K562 (cell line): ENCODE data around the gene KAZN. TPM values are rescaled to one million over a fixed set of nuclear protein-coding genes. Genes with fewer than 3 reads are reported as not detected.
A peak's percentile ranks its signal among the peaks of the same experiment; 100 is the strongest.

ENCODE experiments used
- ATAC-seq: fragments of 200-7000 bp; cut with Tn5 transposase; 3 replicates; pipeline ENCODE4 v1.9.1; 2020; ENCODE audit warnings: moderate library complexity
- BruUV-seq: library from RNA; stranded (reverse); fragments of 400-500 nt; replicated peaks from 2 replicates; lab custom pipeline; 2021; lab: Mats Ljungman, UMichigan
- CTCF ChIA-PET: fragments of 300-600 bp; formaldehyde crosslinking; extraction: SDS; loops from one replicate; lab custom pipeline; 2021; ENCODE audit warnings: low intra/inter-chr PET ratio; lab: Yijun Ruan, JAX
- POLR2A ChIA-PET: fragments of 300-600, 350-650 bp; sonication (Branson Sonifier 250); formaldehyde crosslinking; extraction: SDS; loops from one replicate; lab custom pipeline; 2021; ENCODE audit warnings: antibody characterized with exemption, inconsistent platforms; lab: Yijun Ruan, JAX
- DNase-seq, 4 experiments: peaks; one replicate each; pipeline versions ENCODE4 v3.0.0 to v3.0.0-alpha.2; 2011 to 2018; ENCODE audit warnings: low spot score in 3 of 4, mixed read lengths in 3 of 4; ENCODE audit errors: extremely low read depth in 1 of 4
- FAIRE-seq: peaks from 2 replicates; lab custom pipeline; 2011; peaks lifted over from hg19 to GRCh38; lab: Jason Lieb, UNC
- H2AFZ ChIP-seq: 2 replicates; pipeline ENCODE4 v1.6.0; 2011; ENCODE audit warnings: low read depth, low read length, control low read depth, inconsistent platforms
- H3K27ac ChIP-seq: fragments of 200-600 bp; 3 replicates; pipeline ENCODE4 v1.8.0; 2011; ENCODE audit warnings: low read depth, mild to moderate bottlenecking, control low read depth, inconsistent platforms, low read length, moderate library complexity, mixed read lengths; ENCODE audit errors: extremely low read depth
- H3K27me3 ChIP-seq, 2 experiments: fragments of 300-600 bp in 1 of 2; 2 replicates in 1 of 2; 3 replicates in 1 of 2; pipeline versions ENCODE4 v1.6.0 to v1.8.0; 2011; ENCODE audit warnings: inconsistent platforms in 2 of 2, low read length in 2 of 2, mild to moderate bottlenecking in 1 of 2, mixed read lengths in 1 of 2, moderate library complexity in 1 of 2; ENCODE audit not compliant: control insufficient read depth in 2 of 2, insufficient read depth in 2 of 2
- H3K36me3 ChIP-seq: fragments of 300-600 bp; 3 replicates; pipeline ENCODE4 v1.8.0; 2011; ENCODE audit warnings: mild to moderate bottlenecking, low read length, inconsistent platforms; ENCODE audit not compliant: control insufficient read depth, insufficient read depth
- H3K4me1 ChIP-seq, 2 experiments: fragments of 200-600 bp in 1 of 2; replicated peaks in 1 of 2; 2 replicates in 1 of 2; 3 replicates in 1 of 2; pipeline versions ENCODE4 v1.5.1 to v1.8.0; 2011; ENCODE audit warnings: inconsistent platforms in 2 of 2, low read length in 2 of 2, mild to moderate bottlenecking in 1 of 2, mixed read lengths in 1 of 2, moderate library complexity in 1 of 2; ENCODE audit not compliant: control insufficient read depth in 2 of 2, insufficient read depth in 2 of 2
- H3K4me2 ChIP-seq: 2 replicates; pipeline ENCODE4 v1.6.1; 2011; ENCODE audit warnings: low read length, control low read depth, inconsistent platforms, mixed read lengths; ENCODE audit not compliant: insufficient read depth
- H3K4me3 ChIP-seq: fragments of 200-600 bp; sonication (generic), shearing (Covaris generic); 2 replicates; pipeline ENCODE4 v1.5.1; 2016; ENCODE audit warnings: control low read depth, inconsistent platforms
- H3K79me2 ChIP-seq: fragments of 200-600 bp; 3 replicates; pipeline ENCODE4 v1.8.0; 2011; ENCODE audit warnings: low read length, inconsistent platforms; ENCODE audit not compliant: control insufficient read depth, insufficient read depth
- H3K9ac ChIP-seq, 2 experiments: 2 replicates each; pipeline versions ENCODE4 v1.6.0 to v1.6.1; 2011; ENCODE audit warnings: low read depth in 2 of 2, low read length in 2 of 2, control low read depth in 1 of 2, inconsistent platforms in 1 of 2, mild to moderate bottlenecking in 1 of 2, mixed read lengths in 1 of 2; ENCODE audit not compliant: insufficient read depth in 1 of 2
- H3K9me1 ChIP-seq: one replicate; pipeline ENCODE4 v1.6.0; 2011; ENCODE audit warnings: inconsistent platforms, mild to moderate bottlenecking, low read length, moderate library complexity; ENCODE audit not compliant: control insufficient read depth, insufficient read depth
- H3K9me3 ChIP-seq: replicated peaks from 2 replicates; pipeline ENCODE4 v1.5.1; 2011; ENCODE audit warnings: low read depth, low read length, inconsistent platforms; ENCODE audit not compliant: control insufficient read depth, insufficient read depth
- H4K20me1 ChIP-seq: replicated peaks from 2 replicates; pipeline ENCODE4 v1.6.1; 2011; ENCODE audit warnings: low read length, inconsistent platforms, mixed read lengths; ENCODE audit not compliant: control insufficient read depth, insufficient read depth
- ATF7 ChIP-seq: fragments of 450-650 bp; IDR thresholded peaks from 2 replicates; pipeline ENCODE4 v1.7.1; 2014; ENCODE audit warnings: mild to moderate bottlenecking, moderate library complexity
- EP400 ChIP-seq: fragments of 450-650 bp; IDR thresholded peaks from 2 replicates; pipeline ENCODE4 v1.6.1; 2017; ENCODE audit warnings: antibody characterized with exemption, mild to moderate bottlenecking, moderate library complexity
- FOXA3 ChIP-seq, 2 experiments: fragments of 450-650 bp in 1 of 2; sonication (generic) in 1 of 2; formaldehyde crosslinking; IDR thresholded peaks in 1 of 2; conservative IDR thresholded peaks in 1 of 2; 2 replicates each; pipeline versions ENCODE4 v1.4.0 to v1.8.0; 2020 to 2022; ENCODE audit warnings: mild to moderate bottlenecking in 2 of 2, missing genetic modification reagents in 1 of 2
- HMGN3 ChIP-seq: IDR thresholded peaks from 2 replicates; pipeline ENCODE4 v1.6.1; 2011; ENCODE audit warnings: borderline replicate concordance, low read depth, mild to moderate bottlenecking, mixed read lengths, low read length; ENCODE audit not compliant: insufficient read length; ENCODE audit errors: extremely low read depth
- KDM5B ChIP-seq: fragments of 200-600 bp; sonication (generic); IDR thresholded peaks from 2 replicates; pipeline ENCODE4 v1.6.1; 2012; ENCODE audit warnings: low read depth, mild to moderate bottlenecking, moderate library complexity, low read length, control low read depth, inconsistent platforms; ENCODE audit not compliant: insufficient replicate concordance
- USF1 ChIP-seq: sonication (generic); formaldehyde crosslinking; IDR thresholded peaks from 2 replicates; pipeline ENCODE4 v1.9.0; 2022; ENCODE audit warnings: mild to moderate bottlenecking, missing genetic modification reagents
- ZNF146 ChIP-seq: IDR thresholded peaks from one replicate; pipeline ENCODE4 v1.6.1; 2018; ENCODE audit warnings: missing compliant biosample characterization; ENCODE audit not compliant: unreplicated experiment
- WGBS: fragments of 100-300 bp; shearing (Covaris generic); methylation state at CpG from one replicate; pipeline ENCODE4 v1.1.6; 2016; ENCODE audit warnings: low coverage, mixed read lengths; ENCODE audit not compliant: insufficient coverage; ENCODE audit errors: missing lambda C conversion rate; 5-methylcytosine and 5-hydroxymethylcytosine counted together
- in situ Hi-C: fragments of 300-500 bp; cut with MboI; formaldehyde crosslinking; loops from 4 replicates; pipeline ENCODE4 v1.15.0; 2018; ENCODE audit warnings: inconsistent platforms, mixed read lengths
- intact Hi-C: fragments of 100-400 bp; cut with micrococcal nuclease; formaldehyde crosslinking; loops from 2 replicates; pipeline ENCODE4 v1.14.2; 2022
- polyA plus RNA-seq, 8 experiments: library from polyadenylated mRNA; depleted of rRNA in 4 of 8; stranded (reverse) in 5 of 8; unstranded in 3 of 8; fragments of >200 nt; fragmentation: Nextera tagmentation in 2 of 8; fragmentation: Illumina TruSeq in 1 of 8; extraction: Ambion mirVana in 2 of 8; extraction: Trizol in 1 of 8; gene quantifications; 2 replicates each; pipeline versions ENCODE4 v1.2.1 to v1.2.3, GENCODE V29; 2011 to 2014; ENCODE audit warnings: inconsistent platforms in 1 of 8, missing spikeins in 1 of 8
- total RNA-seq, 7 experiments: library from RNA; depleted of rRNA in 6 of 7; stranded (reverse); fragments of >200 nt in 6 of 7; fragmentation: Illumina TruSeq in 2 of 7; extraction: Trizol in 2 of 7; gene quantifications; 2 replicates each; pipeline versions ENCODE4 v1.2.1 to v1.2.3, GENCODE V29; 2011 to 2021; ENCODE audit warnings: low replicate concordance in 1 of 7

KAZN gene
- total and polyA plus RNA-seq, 9 of the 15 experiments (the other 6 are each of a cell fraction or from before 2014, with no cell fraction given), result 2.1 to 21.6 (median 5.4) TPM

- no peak for ATAC-seq
- no peak for FAIRE-seq
- POLR2A ChIA-PET, result no interaction called here
- in situ Hi-C loops (no loop called here), intact Hi-C loops (no loop called here)
- Histone ChIP-seq H3K27me3 (no peaks in the 10 kb centered on the region), H2AFZ (no peak overlapping the region), H3K4me2 (no peak overlapping the region), H3K9me3 (peaks cover 3% of the 10 kb centered on the region), H3K79me2 (no peaks in the 10 kb centered on the region), H3K4me3 (no peak overlapping the region), H4K20me1 (no peaks in the 10 kb centered on the region), H3K27ac (no peak overlapping the region), H3K36me3 (peaks cover 36% of the 10 kb centered on the region), H3K9me1 (no peaks in the 10 kb centered on the region), H3K4me1 (no peaks in the 10 kb centered on the region; a peak in 1 of 5 replicates), H3K9ac (no peak overlapping the region)
- CTCF ChIA-PET, result no interaction called here
- no TSS peak for BruUV-seq
- TF ChIP-seq USF1 (CRISPR knock-in tag) (peak; percentile 1; the same call in 1 of the 2 replicates), FOXA3 (CRISPR knock-in tag; conservative IDR thresholded peaks at IDR 0.05 in 1 of 2, IDR thresholded peaks at IDR 0.05 in 1 of 2) (0 out of 4 replicates have a peak, but pooled peaks of 1 of the 2 experiments have one; percentile 25), ATF7 (no peak)
- no peak for DNase-seq
- WGBS, result 66% methylated on average over 2 of the region's 2 CpGs
These were observed 459.8 kb downstream of the KAZN start for GRCh38 chr1:15058261-15058660.

- Histone ChIP-seq H4K20me1 (no peaks in the 10 kb centered on the region), H3K9me3 (peaks cover 3% of the 10 kb centered on the region), H3K27ac (no peak overlapping the region), H3K4me3 (no peak overlapping the region), H3K4me2 (no peak overlapping the region), H3K36me3 (peaks cover 42% of the 10 kb centered on the region), H3K9me1 (no peaks in the 10 kb centered on the region), H3K27me3 (no peaks in the 10 kb centered on the region), H3K79me2 (no peaks in the 10 kb centered on the region), H3K9ac (no peak overlapping the region), H3K4me1 (no peaks in the 10 kb centered on the region; a peak in 1 of 5 replicates), H2AFZ (no peak overlapping the region)
- no peak for TF ChIP-seq EP400
- TF ChIP-seq HMGN3, result no peak
- no peak for TF ChIP-seq ZNF146 (CRISPR knock-in tag)
- no peak for TF ChIP-seq KDM5B
- DNase-seq, result no peak
- no peak for ATAC-seq
- intact Hi-C loops (no loop called here), in situ Hi-C loops (no loop called here)
- ChIA-PET CTCF (no interaction called here), POLR2A (no interaction called here)
- 92% methylated on average over 19 of the region's 25 CpGs for WGBS
- no TSS peak for BruUV-seq
- no peak for FAIRE-seq
These were observed 461.6 kb downstream of the KAZN start for GRCh38 chr1:15060104-15060503.
